Measurements from ENCODE around the gene PPARG.

PPARG gene

GRCh38 chr3:12463686-12464085 is 174.8 kb downstream of the PPARG start:
- no peak overlapping the region for H3K4me3 ChIP-seq (ENCODE audit: control insufficient read depth, low read depth, low read length)

GRCh38 chr3:12464181-12464580 is 175.3 kb downstream of the PPARG start:
- DNase-seq (ENCODE audit: low read depth), result no peak
- no peak overlapping the region for H3K4me3 ChIP-seq (ENCODE audit: control insufficient read depth, low read depth, low read length)
- TF ChIP-seq CTCF (conservative IDR thresholded peaks at IDR 0.05; ENCODE audit: control insufficient read depth, insufficient read depth, low read depth, low read length), result no peak

More at GRCh38 chr3:12463686-12464085, 174.8 kb downstream of the PPARG start:
- no peak for TF ChIP-seq CTCF (conservative IDR thresholded peaks at IDR 0.05; ENCODE audit: control insufficient read depth, insufficient read depth, low read depth, low read length)
- DNase-seq (ENCODE audit: low read depth), result no peak

GRCh38 chr3:12465151-12465835 is 176.4 kb downstream of the PPARG start:
- no peak for DNase-seq (ENCODE audit: low read depth)
- TF ChIP-seq CTCF (conservative IDR thresholded peaks at IDR 0.05; ENCODE audit: control insufficient read depth, insufficient read depth, low read depth, low read length), result no peak

GRCh38 chr3:12465836-12466225 is 177.0 kb downstream of the PPARG start:
- no peak for TF ChIP-seq CTCF (conservative IDR thresholded peaks at IDR 0.05; ENCODE audit: control insufficient read depth, insufficient read depth, low read depth, low read length)
- no peak for DNase-seq (ENCODE audit: low read depth)
- H3K4me3 ChIP-seq (ENCODE audit: control insufficient read depth, low read depth, low read length), result no peak overlapping the region

More at GRCh38 chr3:12465151-12465835, 176.4 kb downstream of the PPARG start:
- H3K4me3 ChIP-seq (ENCODE audit: control insufficient read depth, low read depth, low read length), result no peak overlapping the region

GRCh38 chr3:12467746-12468145 is 178.9 kb downstream of the PPARG start:
- TF ChIP-seq CTCF (conservative IDR thresholded peaks at IDR 0.05; ENCODE audit: control insufficient read depth, insufficient read depth, low read depth, low read length), result no peak
- no peak overlapping the region for H3K4me3 ChIP-seq (ENCODE audit: control insufficient read depth, low read depth, low read length)
- DNase-seq (ENCODE audit: low read depth), result no peak

- no peak overlapping the region for H3K4me3 ChIP-seq (ENCODE audit: control insufficient read depth, low read depth, low read length)
- no peak for TF ChIP-seq CTCF (conservative IDR thresholded peaks at IDR 0.05; ENCODE audit: control insufficient read depth, insufficient read depth, low read depth, low read length)
- DNase-seq (ENCODE audit: low read depth), result no peak
Measured at GRCh38 chr3:12468276-12468675, 179.4 kb downstream of the PPARG start.
